Heart right ventricle (tissue), 16 donors: ENCODE results near the gene SEMA3C. TPM values are rescaled to one million over a fixed set of nuclear protein-coding genes. Genes with fewer than 3 reads are reported as not detected.

Experiments used
- ATAC-seq, 8 donors: fragments of 200-7000 bp; cut with Tn5 transposase; one replicate each; pipeline ENCODE4 v1.9.1; 2020; ENCODE audit warnings: mild to moderate bottlenecking in 8 of 8, moderate library complexity in 8 of 8, moderate number of reproducible peaks in 1 of 8
- DNase-seq, 2 donors: peaks; one replicate each; pipeline ENCODE4 v3.0.0-alpha.2; 2020
- H3K27ac ChIP-seq, 10 donors: fragments of 200-600 bp; sonication (generic) in 2 of 10; one replicate each; pipeline versions ENCODE4 v1.5.0 to v1.8.0; 2020 to 2022; ENCODE audit warnings: mild to moderate bottlenecking in 3 of 10
- H3K27me3 ChIP-seq, 7 donors: fragments of 200-600 bp; one replicate each; pipeline ENCODE4 v1.8.0; 2021 to 2022; ENCODE audit warnings: mild to moderate bottlenecking in 2 of 7
- H3K36me3 ChIP-seq, 9 donors: fragments of 200-600 bp; sonication (generic) in 1 of 9; one replicate each; pipeline versions ENCODE4 v1.5.0 to v1.8.0; 2020 to 2022; ENCODE audit warnings: mild to moderate bottlenecking in 2 of 9
- H3K4me1 ChIP-seq, 9 donors: fragments of 200-600 bp; sonication (generic) in 1 of 9; one replicate each; pipeline versions ENCODE4 v1.5.0 to v1.8.0; 2020 to 2022; ENCODE audit warnings: mild to moderate bottlenecking in 4 of 9
- H3K4me3 ChIP-seq, 10 donors: fragments of 200-600 bp; sonication (generic) in 2 of 10; one replicate each; pipeline versions ENCODE4 v1.5.0 to v1.8.0; 2020 to 2022; ENCODE audit warnings: mild to moderate bottlenecking in 7 of 10, moderate library complexity in 2 of 10
- H3K9me3 ChIP-seq, 11 donors: fragments of 200-600 bp in 10 of 11; sonication (generic) in 2 of 11; one replicate each; pipeline versions ENCODE4 v1.5.0 to v1.8.0; 2013 to 2022; ENCODE audit warnings: mild to moderate bottlenecking in 2 of 11, control low read depth in 1 of 11, moderate library complexity in 1 of 11
- WGBS, 2 donors: extraction: QIAGEN DNeasy Blood & Tissue Kit; methylation state at CpG; one replicate each; pipeline ENCODE4 v1.1.7; 2013; ENCODE audit warnings: inconsistent platforms in 1 of 2; 5-methylcytosine and 5-hydroxymethylcytosine counted together
- intact Hi-C, 10 donors: fragments of 100-400 bp; cut with DNase I; formaldehyde crosslinking; loops; one replicate each; pipeline versions ENCODE4 v1.11.1 to v1.14.2; 2022
- polyA plus RNA-seq, 2 donors: library from polyadenylated mRNA; stranded (reverse); fragments of 200-250 nt; gene quantifications; one replicate each; pipeline ENCODE4 v1.2.3, GENCODE V29; 2013
- total RNA-seq, 10 donors: library from RNA; stranded (reverse); fragmentation: NEBNext Ultra II Directional in 3 of 10; extraction: Animal tissue kit (Norgen Biotek cat#: 25700) in 3 of 10; gene quantifications; one replicate each; pipeline versions ENCODE4 v1.2.1 to v1.2.4, GENCODE V29; 2021 to 2023
- TF ChIP-seq, protein P1 (sequence below), 9 donors: fragments of 200-600 bp; sonication (generic) in 2 of 9; IDR thresholded peaks; one replicate each; pipeline versions ENCODE4 v1.5.0 to v1.8.0; 2021 to 2022; ENCODE audit warnings: antibody characterized with exemption in 9 of 9, mild to moderate bottlenecking in 5 of 9, moderate library complexity in 1 of 9
- donor health status: Arrhythmogenic right ventricular cardiomyopathy.
- donor health status: ischemic (EF 13 %, LVEDD 7.1; RV severe dilation, severe dysfunction).
- donor health status: healthy with polysubstance abuse.
- donor health status: DM: no; HTN: yes; CAD: no.
- donor health status: DM: no; HTN: no; CAD: no.
- donor health status: ischemic (EF 25% LVEDD 6.9; RV normal size, moderate dysfunction).
- donor health status: ischemic (EF 25% LVEDD 5.7; RV mildly dilated, moderate dysfunction).
- donor health status: healthy.
- donor health status: DM: yes; HTN: yes; CAD: no.
- donor health status: Ischemic cardiomyopathy.
- donor health status: ischemic (EF 35%, LVEDD 5.7; RV mildly dilated, moderate dysfunction).
- donor health status: nonischemic (EF 11% LVEDD 7.7; RV severe dilation, severe dysfunction).
- donor health status: DM: yes; HTN: yes; CAD: no.
- donor health status: PGD.
- donor health status: ischemic (EF 29% LVEDD 5.4; RV normal size, mild dysfunction).
- donor health status: nonischemic (EF 23%, LVEDD 6.1; RV moderate dilation, normal function).

SEMA3C gene
- total and polyA plus RNA-seq, 12 donors = 14.5 to 83.2 (median 57.3) TPM

DNA sequence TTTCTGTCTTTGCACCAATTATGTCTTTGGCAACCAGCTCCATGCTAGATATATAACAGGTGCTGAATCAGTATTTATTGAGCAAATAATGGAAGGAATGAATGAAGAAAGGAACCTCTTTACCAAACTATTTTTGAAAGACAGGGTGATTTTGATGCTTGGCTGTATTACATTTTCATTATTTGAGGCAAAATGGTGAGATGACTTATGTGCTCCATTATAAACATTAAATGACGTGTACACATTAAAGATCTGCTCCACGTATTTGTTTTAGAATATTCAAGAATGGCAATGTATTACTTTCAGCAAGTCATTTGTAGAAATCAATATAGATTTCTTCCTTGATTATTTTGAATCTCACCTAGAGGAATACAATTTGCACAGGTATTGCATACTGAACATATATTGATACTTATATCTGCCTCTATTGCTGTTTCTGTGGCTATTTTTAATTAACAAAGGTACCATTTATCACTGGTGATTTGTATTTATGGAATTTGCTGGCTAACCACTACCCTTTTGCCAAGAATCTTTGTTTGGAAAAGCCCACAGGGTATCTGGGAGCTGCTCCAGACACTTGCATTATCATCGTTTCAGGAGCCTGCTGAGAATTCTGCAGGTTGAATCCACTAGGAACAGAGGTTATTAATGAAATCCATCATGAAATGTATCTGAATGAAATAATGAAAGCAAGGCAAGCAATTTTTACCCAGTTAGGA is 92.2 kb downstream of the SEMA3C start:
- H3K9me3 ChIP-seq = no peaks in the 10 kb centered on the region
- DNase-seq (no peak), ATAC-seq (peak in 1 of 8 donors; percentile 42)
- peak overlapping the region in 3 of 10 donors; percentile 20 to 48 (median 34) for H3K27ac ChIP-seq
- intact Hi-C loops = no loop called here
- H3K4me1 ChIP-seq = peaks cover 4 to 52% (median 21%) of the 10 kb centered on the region in 9 donors
- 69 to 70% methylated on average over 3 of the region's 3 CpGs for WGBS, 2 donors
- H3K27me3 ChIP-seq = no peaks in the 10 kb centered on the region
- no peak overlapping the region for H3K4me3 ChIP-seq
- TF ChIP-seq, protein P1, sequence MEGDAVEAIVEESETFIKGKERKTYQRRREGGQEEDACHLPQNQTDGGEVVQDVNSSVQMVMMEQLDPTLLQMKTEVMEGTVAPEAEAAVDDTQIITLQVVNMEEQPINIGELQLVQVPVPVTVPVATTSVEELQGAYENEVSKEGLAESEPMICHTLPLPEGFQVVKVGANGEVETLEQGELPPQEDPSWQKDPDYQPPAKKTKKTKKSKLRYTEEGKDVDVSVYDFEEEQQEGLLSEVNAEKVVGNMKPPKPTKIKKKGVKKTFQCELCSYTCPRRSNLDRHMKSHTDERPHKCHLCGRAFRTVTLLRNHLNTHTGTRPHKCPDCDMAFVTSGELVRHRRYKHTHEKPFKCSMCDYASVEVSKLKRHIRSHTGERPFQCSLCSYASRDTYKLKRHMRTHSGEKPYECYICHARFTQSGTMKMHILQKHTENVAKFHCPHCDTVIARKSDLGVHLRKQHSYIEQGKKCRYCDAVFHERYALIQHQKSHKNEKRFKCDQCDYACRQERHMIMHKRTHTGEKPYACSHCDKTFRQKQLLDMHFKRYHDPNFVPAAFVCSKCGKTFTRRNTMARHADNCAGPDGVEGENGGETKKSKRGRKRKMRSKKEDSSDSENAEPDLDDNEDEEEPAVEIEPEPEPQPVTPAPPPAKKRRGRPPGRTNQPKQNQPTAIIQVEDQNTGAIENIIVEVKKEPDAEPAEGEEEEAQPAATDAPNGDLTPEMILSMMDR (IDR thresholded peaks at IDR 0.05) = no peak
- H3K36me3 ChIP-seq = no peaks in the 10 kb centered on the region

DNA sequence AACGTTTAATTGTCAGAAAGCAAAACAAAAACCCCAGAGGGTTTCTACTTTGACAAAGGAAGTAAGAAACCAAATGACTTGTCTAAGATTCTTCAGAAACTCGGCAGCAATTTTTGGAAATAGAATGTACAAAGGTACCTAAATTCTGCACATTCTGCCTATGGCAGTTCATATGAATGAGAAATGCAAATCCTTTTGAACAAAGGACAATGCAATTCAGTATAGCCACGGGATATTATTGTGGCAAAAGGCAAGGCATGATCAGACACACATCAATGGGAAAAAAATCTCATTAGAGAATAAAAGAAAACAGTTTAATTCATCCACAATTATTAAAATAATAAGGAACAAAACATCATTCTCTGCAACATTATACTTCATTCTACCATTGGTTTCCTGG is 93.4 kb downstream of the SEMA3C start:
- ATAC-seq (no peak), DNase-seq (no peak)
- no peaks in the 10 kb centered on the region for H3K9me3 ChIP-seq
- WGBS, 2 donors = 60 to 69% methylated on average over 3 of the region's 3 CpGs
- TF ChIP-seq, protein P1 (IDR thresholded peaks at IDR 0.05) = no peak
- H3K36me3 ChIP-seq = no peaks in the 10 kb centered on the region
- H3K27ac ChIP-seq = no peak overlapping the region
- intact Hi-C loops = no loop called here
- H3K4me3 ChIP-seq = no peak overlapping the region
- H3K4me1 ChIP-seq = peaks cover 2 to 40% (median 16%) of the 10 kb centered on the region in 9 donors
- no peaks in the 10 kb centered on the region for H3K27me3 ChIP-seq

GRCh38 chr7:80824253-80824652 is 94.6 kb downstream of the SEMA3C start:
- no peak for ATAC-seq

GRCh38 chr7:80823057-80823456 is 95.8 kb downstream of the SEMA3C start:
- intact Hi-C loops = no loop called here
- no peak overlapping the region for H3K27ac ChIP-seq
- WGBS, 2 donors = 83 to 84% methylated on average over 3 of the region's 3 CpGs
- ATAC-seq (no peak), DNase-seq (no peak)
- no peaks in the 10 kb centered on the region for H3K36me3 ChIP-seq
- TF ChIP-seq, protein P1 (IDR thresholded peaks at IDR 0.05) = no peak
- no peak overlapping the region for H3K4me3 ChIP-seq
- H3K27me3 ChIP-seq = no peaks in the 10 kb centered on the region
- H3K4me1 ChIP-seq = peaks cover 0 to 24% (median 14%) of the 10 kb centered on the region in 9 donors
- H3K9me3 ChIP-seq = no peaks in the 10 kb centered on the region

More at GRCh38 chr7:80824253-80824652, 94.6 kb downstream of the SEMA3C start:
- Histone ChIP-seq H3K4me3 (no peak overlapping the region), H3K36me3 (no peaks in the 10 kb centered on the region), H3K27me3 (no peaks in the 10 kb centered on the region), H3K27ac (no peak overlapping the region), H3K9me3 (no peaks in the 10 kb centered on the region), H3K4me1 (peaks cover 0 to 27% (median 15%) of the 10 kb centered on the region in 9 donors)
- DNase-seq = no peak
- WGBS, 2 donors = 27 to 41% methylated on average over 5 of the region's 5 CpGs
- TF ChIP-seq, protein P1 (IDR thresholded peaks at IDR 0.05) = no peak
- intact Hi-C loops = no loop called here
